ENCODE data around the gene PSMD2.
A peak's percentile ranks its signal among the peaks of the same experiment; 100 is the strongest.
"Not testable (repeated sequence)": the region's sequence is repeated elsewhere in the genome, so short reads cannot be mapped to it uniquely, and the experiment has no call there.

Gene PSMD2

DNA sequence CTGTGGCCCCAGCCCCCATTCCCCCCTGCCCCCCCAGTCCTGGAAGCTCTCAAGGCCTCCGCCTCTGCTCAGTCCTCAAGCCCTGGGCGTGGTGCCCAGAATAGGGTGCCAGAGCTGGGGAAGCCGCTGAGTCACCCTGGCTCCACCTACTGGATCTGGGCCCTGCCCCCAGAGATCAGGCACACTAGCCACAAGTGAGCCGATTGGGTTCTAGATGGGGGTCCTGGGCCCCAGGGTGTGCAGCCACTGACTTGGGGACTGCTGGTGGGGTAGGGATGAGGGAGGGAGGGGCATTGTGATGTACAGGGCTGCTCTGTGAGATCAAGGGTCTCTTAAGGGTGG is 21.0 kb downstream of the PSMD2 start:
- DNase-seq: peak; percentile 76

- DNase-seq: no peak
Measured at GRCh38 chr3:184321666-184322065, 22.6 kb downstream of the PSMD2 start.

GRCh38 chr3:184322731-184323487 is 23.9 kb downstream of the PSMD2 start:
- no peak for DNase-seq

DNA sequence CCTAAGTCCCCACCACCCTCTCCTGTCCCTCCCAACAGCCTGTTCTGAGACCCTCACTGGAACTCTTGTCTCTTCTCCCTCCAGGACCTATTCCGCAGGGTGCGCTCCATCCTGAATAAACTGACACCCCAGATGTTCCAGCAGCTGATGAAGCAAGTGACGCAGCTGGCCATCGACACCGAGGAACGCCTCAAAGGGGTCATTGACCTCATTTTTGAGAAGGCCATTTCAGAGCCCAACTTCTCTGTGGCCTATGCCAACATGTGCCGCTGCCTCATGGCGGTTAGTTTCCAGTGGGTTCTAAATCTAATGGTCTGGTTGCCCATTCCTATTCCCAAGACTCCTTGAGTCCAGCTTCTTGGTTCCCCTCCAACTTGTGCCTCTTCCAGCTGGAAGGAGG is 24.7 kb downstream of the PSMD2 start:
- DNase-seq: no peak

GRCh38 chr3:184325269-184325668 is 26.2 kb downstream of the PSMD2 start:
- DNase-seq: no peak

DNA sequence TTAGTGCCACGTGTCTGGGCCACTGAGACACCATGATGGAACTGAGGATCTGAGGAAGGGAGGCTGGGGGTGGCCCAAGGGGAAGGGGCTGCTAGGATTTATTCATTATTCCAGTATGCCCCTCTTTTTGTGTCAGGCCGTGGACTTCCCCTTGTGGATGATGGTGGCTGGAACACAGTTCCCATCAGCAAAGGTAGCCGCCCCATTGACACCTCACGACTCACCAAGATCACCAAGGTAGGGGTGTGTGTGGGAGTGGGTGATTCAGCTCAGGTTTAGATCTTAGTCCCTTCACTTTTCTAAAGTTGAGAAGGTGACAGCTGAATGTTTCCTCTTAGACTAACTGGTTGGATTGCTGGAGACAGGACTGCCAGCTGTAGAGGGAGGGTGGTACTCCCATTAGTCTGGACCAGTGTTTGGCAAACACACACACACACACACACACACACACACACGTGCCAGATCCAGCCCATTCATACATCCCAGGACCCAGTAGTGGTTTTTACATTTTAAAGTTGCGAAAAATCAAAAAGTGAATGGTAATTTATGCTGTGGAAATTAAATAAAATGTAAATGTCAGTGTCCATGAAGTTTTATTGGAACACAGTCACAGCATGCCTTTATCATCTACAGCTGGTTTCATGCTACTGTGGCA is 26.8 kb downstream of the PSMD2 start:
- no peak for DNase-seq

GRCh38 chr3:184327171-184327570 is 28.1 kb downstream of the PSMD2 start:
- DNase-seq: no peak

GRCh38 chr3:184328516-184328915 is 29.5 kb downstream of the PSMD2 start:
- DNase-seq: no peak

DNA sequence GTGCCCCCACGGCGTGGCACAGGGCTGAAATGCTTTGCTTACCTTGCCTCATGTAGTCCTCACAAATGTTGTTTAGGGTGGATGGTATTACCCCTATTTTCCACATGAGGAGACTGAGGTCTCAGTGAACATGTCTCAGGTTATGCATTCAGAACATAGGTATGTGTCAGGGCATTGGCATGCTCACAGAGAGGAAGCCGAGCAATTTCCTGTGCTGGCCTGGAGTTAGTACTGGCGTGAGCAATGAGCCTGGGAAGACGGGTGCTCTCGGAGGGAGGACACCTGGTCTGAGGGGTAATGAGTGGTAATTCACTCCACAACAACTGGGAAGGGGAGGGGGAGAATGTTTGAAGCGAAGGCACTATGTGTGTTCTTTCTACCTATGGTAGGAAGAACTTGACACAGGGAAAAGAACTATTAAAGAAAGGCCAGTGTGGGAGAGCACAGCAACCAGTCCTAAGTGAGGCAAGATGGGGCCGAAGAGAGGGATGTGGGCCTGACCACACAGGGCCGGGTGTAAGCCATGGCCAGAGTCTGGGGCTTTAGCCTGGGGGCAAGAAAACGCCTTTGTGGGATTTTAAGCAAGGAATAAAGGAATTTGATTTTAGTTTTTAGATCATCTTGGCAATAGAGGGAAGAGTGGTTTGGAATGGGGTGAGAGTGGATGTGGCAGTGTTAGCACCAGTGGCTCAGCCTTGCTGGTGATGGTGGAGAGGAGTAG is 33.5 kb downstream of the PSMD2 start:
- DNase-seq: no peak

- no peak for DNase-seq
Measured at GRCh38 chr3:184333190-184333589, 34.1 kb downstream of the PSMD2 start.

DNA sequence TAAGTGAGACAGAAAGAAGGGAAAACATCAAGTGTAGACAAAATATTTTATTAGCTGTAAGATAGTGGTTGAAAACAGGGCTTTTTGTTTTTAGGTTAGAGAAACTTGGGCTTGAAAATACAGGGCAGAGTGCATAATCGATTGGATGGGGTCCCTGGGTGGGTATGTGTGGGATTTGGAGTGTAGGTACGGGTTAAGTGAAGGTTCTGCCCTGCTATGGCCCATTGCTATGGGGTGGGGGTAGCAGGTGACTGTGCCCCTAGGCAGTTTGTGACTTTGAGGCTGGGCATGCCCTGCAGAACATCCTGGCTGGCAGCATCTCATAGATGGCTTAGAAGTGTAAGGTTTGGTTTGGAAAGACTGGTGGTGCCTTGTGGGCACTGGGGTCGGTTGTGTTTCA is 34.7 kb downstream of the PSMD2 start:
- DNase-seq: no peak

- DNase-seq: no peak
Measured at GRCh38 chr3:184334470-184335158, 35.6 kb downstream of the PSMD2 start.

DNA sequence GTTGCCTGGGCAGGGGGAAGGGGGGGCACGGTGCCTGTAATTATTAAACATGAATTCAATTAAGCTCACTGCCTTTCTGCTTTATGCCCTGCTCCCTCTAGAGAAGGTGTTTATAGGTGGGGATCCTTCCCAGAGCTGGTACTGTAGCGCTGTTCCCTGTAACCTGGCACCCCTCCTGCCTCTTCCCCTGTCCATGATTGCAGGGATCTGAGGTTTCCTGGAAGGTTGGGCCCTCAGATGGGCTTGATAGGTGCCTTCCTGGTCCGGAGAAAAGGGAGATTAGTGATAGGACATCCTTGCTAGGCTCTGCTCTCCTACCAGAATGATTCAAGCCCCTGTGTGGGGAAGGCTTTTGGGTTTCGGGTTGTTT is 36.2 kb downstream of the PSMD2 start:
- DNase-seq: peak; percentile 8

- DNase-seq: peak; percentile 89
Measured at GRCh38 chr3:184335661-184336546, 36.9 kb downstream of the PSMD2 start.

GRCh38 chr3:184336547-184337398 is 37.7 kb downstream of the PSMD2 start:
- peak; percentile 29 for DNase-seq

DNA sequence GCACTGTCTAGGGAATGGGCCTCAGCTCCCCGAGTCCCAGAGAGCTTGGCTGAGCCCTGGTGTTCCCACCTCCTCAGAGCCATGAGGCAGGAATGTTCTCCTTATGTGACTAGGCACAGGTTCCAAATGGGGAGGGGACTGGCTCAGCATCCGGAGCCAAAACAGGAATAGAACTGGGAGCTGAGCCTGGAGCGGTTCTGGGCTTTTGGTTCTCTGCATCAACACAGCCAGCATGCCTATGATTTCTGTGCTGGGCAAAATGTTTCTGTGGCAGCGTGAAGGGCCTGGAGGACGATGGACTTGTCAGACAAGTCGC is 38.3 kb downstream of the PSMD2 start, which contains the start of gene FAM131A:
Gene FAM131A, plus strand, starts transcription at position 202 of the 316 bp plus-strand sequence. Its CDS starts 31 bp downstream, at position 233.
- DNase-seq: no peak

DNA sequence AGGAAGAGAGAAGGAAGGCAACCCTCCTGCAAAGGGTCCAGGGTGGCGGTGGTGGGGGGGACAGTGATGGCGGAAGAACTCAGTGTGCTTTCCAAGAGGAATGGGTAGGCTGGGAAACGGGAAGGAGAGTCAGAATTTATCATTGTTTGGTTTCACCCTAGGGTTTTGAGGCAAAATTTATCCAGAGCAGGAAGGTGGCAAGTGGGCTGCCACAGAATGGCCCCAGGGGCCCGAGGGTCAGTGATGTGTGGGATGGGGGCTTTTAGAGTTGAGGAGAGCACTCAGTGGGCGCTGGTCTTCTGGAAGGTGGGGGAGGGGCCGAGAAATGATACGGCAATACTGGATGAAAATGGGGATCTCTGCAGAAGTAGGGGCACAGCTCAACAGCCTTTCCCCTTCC is 38.9 kb downstream of the PSMD2 start:
- no peak for DNase-seq

- DNase-seq: peak; percentile 99
Measured at GRCh38 chr3:184338511-184338945, 39.5 kb downstream of the PSMD2 start.

- DNase-seq: peak; percentile 79
Measured at GRCh38 chr3:184339001-184339400, 40.0 kb downstream of the PSMD2 start.

DNA sequence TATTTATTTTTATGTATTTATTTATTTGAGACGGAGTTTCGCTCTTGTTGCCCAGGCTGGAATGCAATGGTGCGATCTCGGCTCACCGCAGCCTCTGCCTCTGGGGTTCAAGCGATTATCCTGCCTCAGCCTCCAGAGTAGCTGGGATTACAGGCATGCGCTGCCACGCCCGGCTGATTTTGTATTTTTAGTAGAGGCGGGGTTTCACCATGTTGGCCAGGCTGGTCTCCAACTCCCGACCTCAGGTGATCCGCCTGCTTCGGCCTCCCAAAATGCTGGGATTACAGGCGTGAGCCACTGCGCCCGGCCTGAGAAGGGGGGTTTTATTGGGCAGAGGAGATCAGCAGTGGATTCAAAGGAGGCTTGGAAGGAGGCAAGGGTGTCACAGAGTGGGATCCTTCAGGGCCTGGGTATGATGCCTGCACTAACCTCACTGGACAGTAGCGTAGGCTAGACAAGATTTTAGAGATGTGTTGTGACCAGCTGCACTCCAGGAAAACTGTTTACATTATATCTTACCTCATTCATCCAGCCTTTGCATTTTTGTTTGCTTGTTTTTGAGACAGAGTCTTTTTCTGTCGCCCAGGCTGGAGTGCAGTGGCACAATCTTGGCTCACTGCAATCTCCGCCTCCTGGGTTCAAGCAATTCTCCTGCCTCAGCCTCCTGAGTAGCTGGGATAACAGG is 40.6 kb downstream of the PSMD2 start:
- not testable (repeated sequence) for DNase-seq

- DNase-seq: no peak
Measured at GRCh38 chr3:184341925-184342324, 42.9 kb downstream of the PSMD2 start.

Data from NCI-H1436 (cell line).